HCEC 1CT (cell line): ENCODE measurements around the gene AAGAB.
A peak's percentile ranks its signal among the peaks of the same experiment; 100 is the strongest.

Experiments
- DNase-seq: peaks from one replicate; pipeline ENCODE4 v3.0.0-alpha.2; 2017

The AAGAB gene

GRCh38 chr15:67186688-67187087, 67.8 kb downstream of the AAGAB start:
- no peak for DNase-seq

GRCh38 chr15:67186226-67186649, 68.2 kb downstream of the AAGAB start:
- DNase-seq = no peak

GRCh38 chr15:67185621-67186225, 68.7 kb downstream of the AAGAB start:
- no peak for DNase-seq

- DNase-seq = no peak
These were observed 69.4 kb downstream of the AAGAB start for GRCh38 chr15:67185051-67185450.

- no peak for DNase-seq
These were observed 70.1 kb downstream of the AAGAB start for GRCh38 chr15:67184208-67184925.

GRCh38 chr15:67183443-67184169, 70.9 kb downstream of the AAGAB start:
- peak; percentile 82 for DNase-seq

GRCh38 chr15:67181221-67181639, 73.2 kb downstream of the AAGAB start:
- DNase-seq = no peak

- DNase-seq = no peak
These were observed 73.8 kb downstream of the AAGAB start for GRCh38 chr15:67180514-67181191.

- no peak for DNase-seq
These were observed 74.4 kb downstream of the AAGAB start for GRCh38 chr15:67180035-67180434.

GRCh38 chr15:67179411-67179995, 75.0 kb downstream of the AAGAB start:
- no peak for DNase-seq

- peak; percentile 98 for DNase-seq
These were observed 75.8 kb downstream of the AAGAB start for GRCh38 chr15:67178569-67179210.

GRCh38 chr15:67177752-67178151, 76.7 kb downstream of the AAGAB start:
- peak; percentile 59 for DNase-seq

- no peak for DNase-seq
These were observed 78.1 kb downstream of the AAGAB start for GRCh38 chr15:67176195-67176971.

GRCh38 chr15:67175643-67176071, 78.8 kb downstream of the AAGAB start:
- DNase-seq = peak; percentile 22

GRCh38 chr15:67174864-67175573, 79.4 kb downstream of the AAGAB start:
- DNase-seq = no peak

GRCh38 chr15:67174446-67174845, 80.0 kb downstream of the AAGAB start:
- DNase-seq = no peak

- DNase-seq = no peak
These were observed 80.7 kb downstream of the AAGAB start for GRCh38 chr15:67173786-67174185.

- no peak for DNase-seq
These were observed 81.5 kb downstream of the AAGAB start for GRCh38 chr15:67173005-67173404.

- DNase-seq = peak; percentile 41
These were observed 82.3 kb downstream of the AAGAB start for GRCh38 chr15:67172172-67172571.

GRCh38 chr15:67171471-67171870, 83.0 kb downstream of the AAGAB start:
- DNase-seq = no peak
